ENCODE measurements around the gene COLEC11. TPM values are rescaled to one million over a fixed set of nuclear protein-coding genes. Genes with fewer than 3 reads are reported as not detected.

COLEC11 gene
- total and polyA plus RNA-seq, 2 experiments from 2014 or later: 1.3 to 1.5 TPM

DNA sequence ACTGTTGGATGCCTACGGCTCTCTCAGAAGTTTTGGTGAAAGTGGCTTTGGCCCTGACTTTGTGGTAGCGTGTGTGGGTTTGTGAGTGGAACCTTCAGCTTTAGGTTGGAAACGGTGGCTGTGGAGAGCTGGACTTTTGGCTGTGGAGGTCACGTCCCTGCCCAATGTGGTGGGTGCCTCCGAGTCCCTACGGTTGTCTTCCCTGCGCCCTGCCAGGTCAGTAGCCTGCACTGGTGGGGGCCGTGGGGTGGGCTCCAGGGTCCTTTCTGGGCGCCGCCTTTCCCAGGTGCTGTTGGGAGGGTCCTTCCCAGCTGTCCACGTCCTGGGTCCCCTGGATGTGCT lies 11.1 kb downstream of the COLEC11 start:
- Histone ChIP-seq H4K20me1 (replicated peaks; ENCODE audit: insufficient read depth) (no peaks in the 10 kb centered on the region), H3K27ac (ENCODE audit: low read depth) (no peak overlapping the region), H3K79me2 (replicated peaks; ENCODE audit: insufficient read depth) (no peaks in the 10 kb centered on the region), H2AFZ (peak overlapping the region; percentile 91; the same call in 1 of the 2 replicates), H3K4me3 (no peak overlapping the region), H3K9me2 (ENCODE audit: insufficient read depth) (no peaks in the 10 kb centered on the region), H3K27me3 (ENCODE audit: insufficient read depth) (no peaks in the 10 kb centered on the region), H3K36me3 (ENCODE audit: insufficient read depth) (no peaks in the 10 kb centered on the region), H3K4me1 (ENCODE audit: insufficient read depth) (no peaks in the 10 kb centered on the region), H3F3A (replicated peaks; ENCODE audit: low read depth) (no peaks in the 10 kb centered on the region), H3K4me2 (no peak overlapping the region)
- Mint-ChIP-seq H3K4me1 (peaks cover 2% of the 10 kb centered on the region), H3K9me3 (0 out of 3 replicates have a peak, but pooled peaks cover 4% of the 10 kb centered on the region), H3K27me3 (ENCODE audit: insufficient read depth, low read depth, poor library complexity) (peaks cover 13% of the 10 kb centered on the region), H3K27ac (no peak overlapping the region), H3K36me3 (ENCODE audit: low read depth) (no peaks in the 10 kb centered on the region), H3K4me3 (no peak overlapping the region)
- no peak for TF ChIP-seq ZNF462 (CRISPR knock-in tag; IDR thresholded peaks at IDR 0.05)
- no peak for ATAC-seq
- no peak for DNase-seq (ENCODE audit: low spot score)

GRCh38 chr2:3606370-3607201 lies 11.7 kb downstream of the COLEC11 start:
- no peak overlapping the region for H3K4me3 ChIP-seq
- Mint-ChIP-seq H3K9me3 (0 out of 3 replicates have a peak, but pooled peaks cover 4% of the 10 kb centered on the region), H3K27ac (no peak overlapping the region), H3K4me1 (peaks cover 2% of the 10 kb centered on the region), H3K27me3 (ENCODE audit: insufficient read depth, low read depth, poor library complexity) (peaks cover 13% of the 10 kb centered on the region), H3K36me3 (ENCODE audit: low read depth) (no peaks in the 10 kb centered on the region), H3K4me3 (no peak overlapping the region)
- no peaks in the 10 kb centered on the region for H3K36me3 ChIP-seq (ENCODE audit: insufficient read depth)
- H2AFZ ChIP-seq: no peak overlapping the region
- H4K20me1 ChIP-seq (replicated peaks; ENCODE audit: insufficient read depth): no peaks in the 10 kb centered on the region
- no peak overlapping the region for H3K4me2 ChIP-seq
- no peaks in the 10 kb centered on the region for H3K4me1 ChIP-seq (ENCODE audit: insufficient read depth)
- H3K27me3 ChIP-seq (ENCODE audit: insufficient read depth): no peaks in the 10 kb centered on the region
- H3K79me2 ChIP-seq (replicated peaks; ENCODE audit: insufficient read depth): no peaks in the 10 kb centered on the region
- ATAC-seq: no peak
- no peak for DNase-seq (ENCODE audit: low spot score)
- no peaks in the 10 kb centered on the region for H3F3A ChIP-seq (replicated peaks; ENCODE audit: low read depth)
- no peaks in the 10 kb centered on the region for H3K9me2 ChIP-seq (ENCODE audit: insufficient read depth)
- H3K27ac ChIP-seq (ENCODE audit: low read depth): no peak overlapping the region
- TF ChIP-seq, protein P1, sequence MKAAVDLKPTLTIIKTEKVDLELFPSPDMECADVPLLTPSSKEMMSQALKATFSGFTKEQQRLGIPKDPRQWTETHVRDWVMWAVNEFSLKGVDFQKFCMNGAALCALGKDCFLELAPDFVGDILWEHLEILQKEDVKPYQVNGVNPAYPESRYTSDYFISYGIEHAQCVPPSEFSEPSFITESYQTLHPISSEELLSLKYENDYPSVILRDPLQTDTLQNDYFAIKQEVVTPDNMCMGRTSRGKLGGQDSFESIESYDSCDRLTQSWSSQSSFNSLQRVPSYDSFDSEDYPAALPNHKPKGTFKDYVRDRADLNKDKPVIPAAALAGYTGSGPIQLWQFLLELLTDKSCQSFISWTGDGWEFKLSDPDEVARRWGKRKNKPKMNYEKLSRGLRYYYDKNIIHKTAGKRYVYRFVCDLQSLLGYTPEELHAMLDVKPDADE (IDR thresholded peaks at IDR 0.05): no peak
- TF ChIP-seq, protein P2, sequence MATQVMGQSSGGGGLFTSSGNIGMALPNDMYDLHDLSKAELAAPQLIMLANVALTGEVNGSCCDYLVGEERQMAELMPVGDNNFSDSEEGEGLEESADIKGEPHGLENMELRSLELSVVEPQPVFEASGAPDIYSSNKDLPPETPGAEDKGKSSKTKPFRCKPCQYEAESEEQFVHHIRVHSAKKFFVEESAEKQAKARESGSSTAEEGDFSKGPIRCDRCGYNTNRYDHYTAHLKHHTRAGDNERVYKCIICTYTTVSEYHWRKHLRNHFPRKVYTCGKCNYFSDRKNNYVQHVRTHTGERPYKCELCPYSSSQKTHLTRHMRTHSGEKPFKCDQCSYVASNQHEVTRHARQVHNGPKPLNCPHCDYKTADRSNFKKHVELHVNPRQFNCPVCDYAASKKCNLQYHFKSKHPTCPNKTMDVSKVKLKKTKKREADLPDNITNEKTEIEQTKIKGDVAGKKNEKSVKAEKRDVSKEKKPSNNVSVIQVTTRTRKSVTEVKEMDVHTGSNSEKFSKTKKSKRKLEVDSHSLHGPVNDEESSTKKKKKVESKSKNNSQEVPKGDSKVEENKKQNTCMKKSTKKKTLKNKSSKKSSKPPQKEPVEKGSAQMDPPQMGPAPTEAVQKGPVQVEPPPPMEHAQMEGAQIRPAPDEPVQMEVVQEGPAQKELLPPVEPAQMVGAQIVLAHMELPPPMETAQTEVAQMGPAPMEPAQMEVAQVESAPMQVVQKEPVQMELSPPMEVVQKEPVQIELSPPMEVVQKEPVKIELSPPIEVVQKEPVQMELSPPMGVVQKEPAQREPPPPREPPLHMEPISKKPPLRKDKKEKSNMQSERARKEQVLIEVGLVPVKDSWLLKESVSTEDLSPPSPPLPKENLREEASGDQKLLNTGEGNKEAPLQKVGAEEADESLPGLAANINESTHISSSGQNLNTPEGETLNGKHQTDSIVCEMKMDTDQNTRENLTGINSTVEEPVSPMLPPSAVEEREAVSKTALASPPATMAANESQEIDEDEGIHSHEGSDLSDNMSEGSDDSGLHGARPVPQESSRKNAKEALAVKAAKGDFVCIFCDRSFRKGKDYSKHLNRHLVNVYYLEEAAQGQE (IDR thresholded peaks at IDR 0.05; ENCODE audit: unreplicated experiment): no peak
- TF ChIP-seq POLR2AphosphoS5 (IDR thresholded peaks at IDR 0.05; ENCODE audit: low read depth) (no peak), NANOG (IDR thresholded peaks at IDR 0.05; ENCODE audit: borderline replicate concordance) (no peak), JUNB (IDR thresholded peaks at IDR 0.05; ENCODE audit: unreplicated experiment) (no peak), ZNF331 (CRISPR knock-in tag; IDR thresholded peaks at IDR 0.05; ENCODE audit: low read depth) (no peak), ZNF114 (CRISPR knock-in tag; IDR thresholded peaks at IDR 0.05) (no peak), STAT1 (IDR thresholded peaks at IDR 0.05; ENCODE audit: unreplicated experiment) (no peak)

Data from GM23338 (cell line).